Activated CD8-positive, alpha-beta memory T cell treated with anti-CD3 and anti-CD28 coated beads, Interleukin-2, amount 50 U/mL, for 1 hour (primary cell): ENCODE measurements around the gene PNMA8A.
"Not testable (repeated sequence)": the region's sequence is repeated elsewhere in the genome, so short reads cannot be mapped to it uniquely, and the experiment has no call there.

Source experiments
- DNase-seq: peaks from one replicate; pipeline ENCODE4 v3.0.0-alpha.2; 2020; ENCODE audit errors: extremely low read depth

Gene PNMA8A

GRCh38 chr19:46471116-46471733 is at the start of gene PNMA8A:
Gene PNMA8A (minus strand): TSS chr19:46471563. CDS start chr19:46471035, 528 bp downstream.
- DNase-seq: no peak

GRCh38 chr19:46520616-46521015 is 49.3 kb upstream of the PNMA8A start:
- no peak for DNase-seq

- DNase-seq: no peak
Measured at GRCh38 chr19:46517471-46517870, 46.1 kb upstream of the PNMA8A start.

GRCh38 chr19:46515879-46516350 is 44.6 kb upstream of the PNMA8A start:
- DNase-seq: no peak

GRCh38 chr19:46515290-46515609 is 43.9 kb upstream of the PNMA8A start:
- no peak for DNase-seq

GRCh38 chr19:46514589-46515289 is 43.4 kb upstream of the PNMA8A start:
- no peak for DNase-seq

- peak; percentile 47 for DNase-seq
Measured at GRCh38 chr19:46513461-46514236, 42.3 kb upstream of the PNMA8A start.

GRCh38 chr19:46511237-46511636 is 39.9 kb upstream of the PNMA8A start:
- no peak for DNase-seq

GRCh38 chr19:46508206-46508605 is 36.8 kb upstream of the PNMA8A start:
- DNase-seq: no peak

GRCh38 chr19:46503848-46504453 is 32.6 kb upstream of the PNMA8A start:
- no peak for DNase-seq

GRCh38 chr19:46502891-46503290 is 31.5 kb upstream of the PNMA8A start:
- no peak for DNase-seq

GRCh38 chr19:46499692-46500091 is 28.3 kb upstream of the PNMA8A start:
- DNase-seq: no peak

GRCh38 chr19:46497773-46498172 is 26.4 kb upstream of the PNMA8A start:
- DNase-seq: no peak

- not testable (repeated sequence) for DNase-seq
Measured at GRCh38 chr19:46496886-46497285, 25.5 kb upstream of the PNMA8A start.

- no peak for DNase-seq
Measured at GRCh38 chr19:46496304-46496703, 24.9 kb upstream of the PNMA8A start.

GRCh38 chr19:46495786-46496099 is 24.4 kb upstream of the PNMA8A start, which contains the start of gene PNMA8B:
Gene PNMA8B (minus strand): TSS chr19:46495867. CDS start chr19:46495465, 402 bp downstream.
- DNase-seq: no peak

- DNase-seq: no peak
Measured at GRCh38 chr19:46494941-46495785, 23.8 kb upstream of the PNMA8A start.

GRCh38 chr19:46494146-46494940 is 23.0 kb upstream of the PNMA8A start:
- DNase-seq: no peak

- DNase-seq: no peak
Measured at GRCh38 chr19:46493236-46494145, 22.1 kb upstream of the PNMA8A start.

GRCh38 chr19:46492841-46493235 is 21.5 kb upstream of the PNMA8A start:
- no peak for DNase-seq
